ENCODE results near the gene PERM1.
A peak's percentile ranks its signal among the peaks of the same experiment; 100 is the strongest.
"Not testable (repeated sequence)": the region's sequence is repeated elsewhere in the genome, so short reads cannot be mapped to it uniquely, and the experiment has no call there.

PERM1 gene

GRCh38 chr1:981491-981954 lies 370 bp downstream of the PERM1 start:
- DNase-seq = no peak
- H3K27ac Mint-ChIP-seq = no peak overlapping the region
- ATAC-seq (replicated peaks) = no peak
- H3K36me3 Mint-ChIP-seq = peaks cover 0 to 4% of the 10 kb centered on the region in 2 donors
- H3K27me3 Mint-ChIP-seq = peaks cover 44 to 47% of the 10 kb centered on the region in 2 donors
- no peak overlapping the region for H3K4me3 Mint-ChIP-seq
- H3K4me1 Mint-ChIP-seq = peaks cover 0 to 8% of the 10 kb centered on the region in 2 donors
- H3K9me3 Mint-ChIP-seq = peaks cover 0 to 4% of the 10 kb centered on the region in 2 donors

- Mint-ChIP-seq H3K4me3 (no peak overlapping the region), H3K36me3 (peaks cover 0 to 5% of the 10 kb centered on the region in 2 donors), H3K27ac (no peak overlapping the region), H3K4me1 (peaks cover 5 to 12% of the 10 kb centered on the region in 2 donors), H3K9me3 (peaks cover 0 to 4% of the 10 kb centered on the region in 2 donors), H3K27me3 (peaks cover 40 to 43% of the 10 kb centered on the region in 2 donors)
- DNase-seq (no peak), ATAC-seq (replicated peaks) (no peak)
These were observed 1.1 kb downstream of the PERM1 start for GRCh38 chr1:980602-981395.

- DNase-seq = no peak
- peaks cover 0 to 4% of the 10 kb centered on the region in 2 donors for H3K9me3 Mint-ChIP-seq
- H3K4me1 Mint-ChIP-seq = peaks cover 9 to 13% of the 10 kb centered on the region in 2 donors
- no peak overlapping the region for H3K4me3 Mint-ChIP-seq
- peaks cover 40 to 43% of the 10 kb centered on the region in 2 donors for H3K27me3 Mint-ChIP-seq
- no peak overlapping the region for H3K27ac Mint-ChIP-seq
- no peak for ATAC-seq (replicated peaks)
- H3K36me3 Mint-ChIP-seq = peaks cover 0 to 7% of the 10 kb centered on the region in 2 donors
These were observed 1.7 kb downstream of the PERM1 start for GRCh38 chr1:980137-980571.

GRCh38 chr1:979744-980072 lies 2.2 kb downstream of the PERM1 start:
- Mint-ChIP-seq H3K4me1 (peaks cover 9 to 13% of the 10 kb centered on the region in 2 donors), H3K27ac (no peak overlapping the region)
- ATAC-seq (replicated peaks) = no peak

GRCh38 chr1:978835-979743 lies 2.8 kb downstream of the PERM1 start:
- Mint-ChIP-seq H3K36me3 (peaks cover 0 to 7% of the 10 kb centered on the region in 2 donors), H3K4me1 (peaks cover 9 to 13% of the 10 kb centered on the region in 2 donors), H3K9me3 (peaks cover 0 to 4% of the 10 kb centered on the region in 2 donors), H3K27ac (no peak overlapping the region), H3K27me3 (peaks cover 42 to 51% of the 10 kb centered on the region in 2 donors), H3K4me3 (no peak overlapping the region)
- DNase-seq (no peak), ATAC-seq (replicated peaks) (no peak)

More at GRCh38 chr1:979744-980072, 2.2 kb downstream of the PERM1 start:
- peaks cover 0 to 4% of the 10 kb centered on the region in 2 donors for H3K9me3 Mint-ChIP-seq
- H3K4me3 Mint-ChIP-seq = no peak overlapping the region
- peaks cover 0 to 7% of the 10 kb centered on the region in 2 donors for H3K36me3 Mint-ChIP-seq
- peaks cover 40 to 45% of the 10 kb centered on the region in 2 donors for H3K27me3 Mint-ChIP-seq
- no peak for DNase-seq

- DNase-seq = no peak
- no peak overlapping the region for H3K4me3 Mint-ChIP-seq
- H3K27me3 Mint-ChIP-seq = peaks cover 39 to 51% of the 10 kb centered on the region in 2 donors
- H3K36me3 Mint-ChIP-seq = peaks cover 0 to 7% of the 10 kb centered on the region in 2 donors
- H3K4me1 Mint-ChIP-seq = peaks cover 9% of the 10 kb centered on the region in 2 donors
- peaks cover 0 to 4% of the 10 kb centered on the region in 2 donors for H3K9me3 Mint-ChIP-seq
- ATAC-seq (replicated peaks) = no peak
- H3K27ac Mint-ChIP-seq = peak overlapping the region; percentile 76
These were observed 3.6 kb downstream of the PERM1 start for GRCh38 chr1:978069-978834.

GRCh38 chr1:976791-977190 lies 5.1 kb downstream of the PERM1 start:
- not testable (repeated sequence) for H3K27ac Mint-ChIP-seq; H3K9me3 Mint-ChIP-seq; ATAC-seq (replicated peaks); DNase-seq; H3K4me3 Mint-ChIP-seq; H3K4me1 Mint-ChIP-seq; H3K36me3 Mint-ChIP-seq
- H3K27me3 Mint-ChIP-seq = peaks cover 38 to 43% of the 10 kb centered on the region in 2 donors

GRCh38 chr1:975896-976683 lies 5.8 kb downstream of the PERM1 start:
- DNase-seq = peak; percentile 57
- Mint-ChIP-seq H3K27ac (no peak overlapping the region), H3K9me3 (peaks cover 0 to 4% of the 10 kb centered on the region in 2 donors), H3K4me1 (peaks cover 9% of the 10 kb centered on the region in 2 donors), H3K27me3 (peaks cover 39 to 49% of the 10 kb centered on the region in 2 donors), H3K36me3 (peaks cover 0 to 7% of the 10 kb centered on the region in 2 donors), H3K4me3 (peak overlapping the region; percentile 23 to 46)
- ATAC-seq (replicated peaks) = peak; percentile 79 to 89

- Mint-ChIP-seq H3K4me3 (no peak overlapping the region), H3K9me3 (peaks cover 0 to 4% of the 10 kb centered on the region in 2 donors), H3K36me3 (peaks cover 0 to 7% of the 10 kb centered on the region in 2 donors), H3K27ac (no peak overlapping the region), H3K27me3 (peaks cover 36 to 52% of the 10 kb centered on the region in 2 donors), H3K4me1 (peaks cover 9% of the 10 kb centered on the region in 2 donors)
- DNase-seq (no peak), ATAC-seq (replicated peaks) (no peak)
These were observed 6.5 kb downstream of the PERM1 start for GRCh38 chr1:975365-975764.

GRCh38 chr1:974687-975328 lies 7.1 kb downstream of the PERM1 start:
- Mint-ChIP-seq H3K4me1 (peaks cover 9% of the 10 kb centered on the region in 2 donors), H3K27me3 (peaks cover 36 to 52% of the 10 kb centered on the region in 2 donors), H3K9me3 (peaks cover 0 to 4% of the 10 kb centered on the region in 2 donors), H3K4me3 (peak overlapping the region in 1 of 2 donors; percentile 21), H3K27ac (no peak overlapping the region), H3K36me3 (peaks cover 0 to 7% of the 10 kb centered on the region in 2 donors)
- ATAC-seq (replicated peaks) (no peak), DNase-seq (no peak)

- H3K36me3 Mint-ChIP-seq = peaks cover 0 to 7% of the 10 kb centered on the region in 2 donors
These were observed 7.6 kb downstream of the PERM1 start for GRCh38 chr1:974293-974640.

GRCh38 chr1:973459-974292 lies 8.2 kb downstream of the PERM1 start:
- Mint-ChIP-seq H3K9me3 (peaks cover 0 to 4% of the 10 kb centered on the region in 2 donors), H3K36me3 (peaks cover 0 to 7% of the 10 kb centered on the region in 2 donors), H3K4me3 (no peak overlapping the region), H3K27me3 (peaks cover 46 to 63% of the 10 kb centered on the region in 2 donors), H3K27ac (no peak overlapping the region), H3K4me1 (peaks cover 9% of the 10 kb centered on the region in 2 donors)
- ATAC-seq (replicated peaks) (no peak), DNase-seq (no peak)

More at GRCh38 chr1:974293-974640, 7.6 kb downstream of the PERM1 start:
- Mint-ChIP-seq H3K9me3 (peaks cover 0 to 4% of the 10 kb centered on the region in 2 donors), H3K27ac (no peak overlapping the region), H3K4me3 (no peak overlapping the region), H3K27me3 (peaks cover 41 to 57% of the 10 kb centered on the region in 2 donors), H3K4me1 (peaks cover 9% of the 10 kb centered on the region in 2 donors)
- no peak for ATAC-seq (replicated peaks)
- DNase-seq = no peak
